LHCN-M2 (cell line): Measurements from ENCODE around the gene SLC43A1. TPM values are rescaled to one million over a fixed set of nuclear protein-coding genes. Genes with fewer than 3 reads are reported as not detected.
"Not testable (repeated sequence)": the region's sequence is repeated elsewhere in the genome, so short reads cannot be mapped to it uniquely, and the experiment has no call there.

ENCODE experiments used
- DNase-seq: peaks from one replicate; pipeline ENCODE4 v3.0.0-alpha.2; 2012; ENCODE audit warnings: low read depth
- total RNA-seq: library from RNA; depleted of rRNA; stranded (reverse); fragments of >200 nt; gene quantifications from 2 replicates; pipeline ENCODE4 v1.2.3, GENCODE V29; 2014

SLC43A1 gene
- total RNA-seq, 1 experiment from 2014 or later, result 7.7 TPM

DNA sequence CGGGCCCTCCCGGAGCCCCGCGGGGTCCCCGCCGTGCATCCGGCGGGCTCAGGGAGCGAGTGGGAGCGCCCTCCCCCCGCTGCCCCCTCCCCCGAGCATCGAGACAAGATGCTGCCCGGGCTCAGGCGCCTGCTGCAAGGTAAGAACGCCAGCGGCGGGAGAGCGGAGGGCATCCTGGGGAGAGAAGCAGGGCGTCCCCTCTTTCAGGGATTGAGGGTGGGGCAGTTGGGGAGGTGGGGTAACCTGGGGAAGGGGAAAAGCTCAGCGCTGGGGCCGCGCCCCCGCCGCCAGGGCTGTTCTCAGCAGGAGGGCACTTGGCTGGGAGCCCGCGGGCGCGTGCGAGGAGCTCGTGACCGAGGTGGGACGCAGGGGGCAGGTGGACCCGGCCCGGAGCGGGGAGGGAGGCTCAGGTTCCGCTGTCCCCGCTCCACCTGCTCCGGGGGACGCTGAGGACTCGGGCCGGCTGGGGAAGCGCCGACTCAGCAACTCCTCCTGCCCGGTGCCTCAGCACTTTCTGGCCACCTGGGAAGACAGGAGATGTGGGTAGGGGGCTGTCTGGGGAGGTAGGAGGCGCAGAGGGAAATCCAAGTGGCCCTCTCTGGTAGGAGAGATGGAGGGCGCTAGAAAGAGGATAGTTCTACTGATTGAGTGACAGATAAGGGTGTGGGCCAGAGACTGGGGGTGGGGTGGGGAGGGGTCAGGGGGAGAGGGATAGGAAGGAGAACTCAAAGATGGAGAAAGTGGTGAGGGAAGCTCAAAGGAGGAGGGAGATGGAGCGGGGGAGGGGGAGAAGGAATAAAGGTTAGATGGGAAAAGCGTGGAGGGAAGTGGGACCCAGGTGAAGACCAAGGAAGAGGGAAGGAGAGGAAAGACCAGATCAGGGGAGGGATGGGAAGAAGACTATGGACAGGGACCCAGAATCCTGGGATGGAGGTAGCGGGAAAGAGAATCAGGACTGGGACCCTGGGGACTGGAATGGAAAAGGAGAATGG, 54.4 kb downstream of the SLC43A1 start:
- DNase-seq, result no peak

DNA sequence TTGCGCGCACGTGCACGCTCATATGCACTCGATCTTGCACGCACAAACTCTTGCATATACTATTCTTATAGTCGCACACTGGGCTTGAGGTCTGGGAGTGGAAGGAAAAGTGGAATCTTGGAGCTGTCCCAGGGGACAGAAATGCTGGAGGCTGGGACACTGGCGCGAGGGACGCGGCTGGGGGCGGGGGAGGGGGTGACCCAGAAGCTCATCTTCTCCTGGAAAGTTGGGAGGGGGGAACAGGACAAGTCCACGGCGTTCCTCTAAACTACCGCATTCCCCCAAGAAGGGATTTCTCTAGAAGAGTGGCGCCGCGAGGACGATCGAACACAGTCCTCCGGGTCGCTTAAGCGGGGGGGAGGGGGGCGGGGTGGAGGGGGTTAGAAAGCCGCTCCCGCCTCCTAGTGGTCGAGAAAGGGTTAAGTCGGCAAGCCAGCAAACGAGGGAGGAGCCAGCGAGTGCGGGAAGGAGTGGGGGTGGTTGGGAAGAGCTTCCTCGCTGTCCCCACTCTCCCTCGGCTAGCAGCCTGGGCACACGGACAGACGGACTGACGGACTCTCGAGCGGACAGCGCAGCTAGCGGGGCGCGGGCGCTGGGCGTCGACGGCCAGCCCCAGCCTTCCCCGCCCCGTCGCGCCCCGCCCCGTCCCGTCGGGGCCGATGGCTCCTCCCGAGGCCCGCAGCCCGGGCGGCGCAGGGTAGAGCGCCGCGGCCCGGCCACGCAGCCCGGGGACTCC, 55.3 kb downstream of the SLC43A1 start, which contains the start of gene RTN4RL2:
Gene RTN4RL2 (plus strand): TSS at position 507 of the 736 bp plus-strand sequence. CDS start 338 bp downstream, outside the sequence.
- DNase-seq, result peak; percentile 38

GRCh38 chr11:57459164-57460021, 56.1 kb downstream of the SLC43A1 start:
- no peak for DNase-seq

GRCh38 chr11:57458410-57459163, 56.9 kb downstream of the SLC43A1 start:
- DNase-seq, result no peak

DNA sequence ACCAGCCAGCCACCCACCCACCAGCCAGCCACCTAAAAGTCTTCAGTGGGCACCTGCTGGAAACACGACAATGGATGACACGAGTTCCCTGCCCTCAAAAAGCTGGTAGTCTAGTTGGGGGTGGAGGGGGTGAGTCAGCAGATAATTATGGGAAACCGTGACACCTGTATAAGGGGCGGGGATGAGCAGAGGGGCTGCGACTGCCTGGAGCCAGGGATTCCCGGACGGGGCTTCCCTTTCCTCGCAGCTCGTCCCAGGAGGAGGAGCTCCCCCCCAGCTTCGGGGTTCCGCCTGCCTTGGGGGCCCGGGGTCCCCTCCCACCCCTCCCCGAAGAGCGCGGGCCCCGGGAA, 57.5 kb downstream of the SLC43A1 start:
- DNase-seq, result no peak

- no peak for DNase-seq
These were observed 57.9 kb downstream of the SLC43A1 start for GRCh38 chr11:57457643-57458023.

DNA sequence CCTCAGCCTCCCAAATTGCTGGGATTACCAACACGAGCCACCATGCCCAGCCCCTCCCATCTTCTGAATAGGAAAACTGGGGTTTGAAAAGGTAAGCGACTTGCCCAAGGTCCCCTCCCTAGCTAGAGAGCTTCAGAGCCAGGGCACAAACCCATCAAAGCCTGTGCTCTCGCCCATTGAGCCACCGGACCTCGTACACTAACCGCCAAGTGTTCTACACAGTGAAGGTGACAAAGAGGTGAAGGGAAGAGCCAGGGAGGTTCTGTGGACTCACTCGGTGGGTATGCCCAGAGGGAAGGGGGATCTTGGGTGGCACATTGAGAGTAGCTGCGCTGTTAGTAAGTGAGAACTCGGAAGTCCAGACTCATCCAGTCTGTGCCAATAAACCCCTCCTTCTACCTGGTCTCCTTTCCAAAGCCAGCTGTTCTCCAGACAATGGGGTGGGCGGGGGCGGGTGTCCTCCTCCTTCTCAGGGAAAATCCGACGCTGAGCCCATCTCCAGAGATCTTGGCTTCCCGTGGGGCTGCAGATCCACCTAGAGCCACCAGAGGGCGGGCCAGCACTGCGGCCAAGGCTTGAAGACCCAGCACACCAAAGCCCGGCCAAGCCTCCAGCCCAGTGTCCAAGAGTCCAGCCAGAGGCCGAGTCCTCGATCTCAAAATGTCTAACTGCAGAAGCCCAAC, 58.4 kb downstream of the SLC43A1 start:
- peak; percentile 80 for DNase-seq

DNA sequence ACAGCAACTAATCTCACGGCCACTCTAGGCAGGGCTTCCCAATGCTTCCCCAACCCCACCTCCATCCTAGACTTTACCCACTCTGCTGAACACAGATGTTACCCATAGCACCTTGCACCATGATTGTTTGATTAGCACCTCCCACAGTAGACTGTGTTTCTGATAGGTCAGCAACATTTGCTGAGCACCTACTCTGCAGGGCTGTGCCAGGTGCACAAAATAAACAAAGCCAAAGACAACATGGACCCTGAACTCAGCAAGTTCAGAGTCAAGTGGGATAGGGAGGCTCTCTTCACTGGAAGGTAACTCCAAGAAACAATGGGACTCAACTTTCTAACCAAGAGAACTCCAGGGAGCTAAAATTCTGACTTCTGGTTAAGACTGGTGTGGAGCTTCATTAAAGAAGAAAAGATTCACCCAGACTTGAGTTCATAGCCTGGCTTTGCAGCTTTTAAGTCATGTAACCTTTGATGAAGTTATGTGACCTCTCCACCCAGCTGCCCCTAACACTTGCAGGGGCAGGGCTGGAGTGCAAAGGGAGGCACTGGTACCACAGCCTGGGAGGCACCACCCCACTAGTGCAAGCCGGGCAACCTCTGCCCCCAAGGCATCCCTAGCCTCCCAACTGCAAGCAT, 61.8 kb downstream of the SLC43A1 start:
- no peak for DNase-seq

DNA sequence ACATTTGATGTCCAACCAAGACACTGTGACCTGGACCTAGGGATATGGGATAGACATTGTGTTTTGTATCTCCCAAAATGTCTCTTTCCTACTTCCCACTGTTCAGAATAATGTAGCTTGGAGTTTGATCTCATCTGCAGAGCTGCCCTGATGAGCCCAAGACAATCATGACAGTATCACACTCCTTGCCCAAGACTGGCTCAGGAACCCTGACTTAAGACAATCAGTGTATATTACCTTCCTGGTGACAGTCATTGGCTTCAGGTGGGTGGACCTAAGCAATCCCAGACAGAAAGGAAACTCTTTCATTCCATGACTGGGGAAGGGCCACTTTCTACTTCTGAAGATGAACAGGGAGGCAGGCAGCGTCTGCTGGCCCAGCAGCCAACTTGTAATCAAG, 69.4 kb downstream of the SLC43A1 start:
- DNase-seq, result no peak

DNA sequence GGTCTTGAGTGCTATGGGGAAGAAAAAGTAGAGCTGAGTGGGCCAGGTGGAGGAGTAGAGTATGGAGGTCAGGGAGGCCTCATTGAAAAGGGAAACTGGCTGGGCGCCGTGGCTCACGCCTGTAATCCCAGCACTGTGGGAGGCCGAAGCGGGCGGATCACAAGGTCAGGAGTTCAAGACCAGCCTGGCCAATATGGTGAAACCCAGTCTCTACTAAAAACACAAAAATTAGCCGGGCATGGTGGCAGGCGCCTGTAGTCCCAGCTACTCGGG, 70.4 kb downstream of the SLC43A1 start:
- DNase-seq, result not testable (repeated sequence)

- DNase-seq, result no peak
These were observed 71.0 kb downstream of the SLC43A1 start for GRCh38 chr11:57444362-57445121.

DNA sequence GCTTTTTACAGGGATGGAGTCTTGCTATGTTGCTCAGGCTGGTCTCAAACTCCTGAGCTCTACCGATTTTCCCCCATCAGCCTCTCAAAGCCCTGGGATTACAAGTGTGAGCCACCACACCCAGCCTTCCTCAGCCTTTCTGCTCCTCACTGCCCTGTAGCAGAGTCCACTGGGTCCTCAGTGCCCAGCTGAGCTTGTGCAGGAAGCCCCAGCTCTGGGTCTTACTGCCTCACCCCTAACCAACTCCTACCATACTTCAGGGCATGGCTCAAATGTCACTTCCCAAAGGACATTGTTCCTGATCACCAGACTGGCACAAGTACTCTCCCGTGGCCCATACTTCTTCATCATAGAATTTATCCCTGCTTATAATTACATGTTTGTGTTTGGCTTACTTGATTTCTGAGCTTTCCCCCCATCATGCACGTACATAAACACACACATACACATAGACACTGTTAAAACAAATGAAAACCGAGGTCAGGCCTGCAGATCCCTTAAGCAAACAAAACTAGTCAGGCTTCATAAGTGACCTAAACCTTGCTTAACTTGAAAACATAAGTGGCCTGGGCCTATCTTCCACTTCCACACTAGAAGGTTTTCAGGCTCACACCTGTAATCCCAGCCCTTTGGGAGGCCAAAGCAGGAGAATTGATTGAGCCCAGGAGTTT, 74.6 kb downstream of the SLC43A1 start:
- no peak for DNase-seq

DNA sequence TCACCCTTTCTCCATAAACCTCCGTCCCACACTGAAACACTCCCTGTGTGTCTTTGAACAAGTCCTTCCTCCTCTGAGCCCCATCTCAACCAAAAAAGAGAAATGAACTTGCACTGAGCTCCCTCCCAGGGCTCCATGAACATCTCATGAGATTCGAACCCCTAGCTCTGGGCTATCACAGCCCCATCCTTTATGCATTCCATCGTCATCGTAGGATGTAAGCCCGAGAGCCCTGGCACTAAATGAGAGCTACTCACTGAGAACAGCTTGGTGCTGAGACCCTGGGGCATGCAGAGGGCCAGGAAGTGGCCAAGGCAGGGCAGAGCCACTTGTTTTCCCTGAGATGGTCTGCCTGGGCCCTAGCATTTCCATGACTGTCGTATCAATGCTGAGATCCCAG, 75.7 kb downstream of the SLC43A1 start:
- DNase-seq, result no peak

- DNase-seq, result no peak
These were observed 76.9 kb downstream of the SLC43A1 start for GRCh38 chr11:57438345-57439285.

GRCh38 chr11:57436031-57436430, 79.5 kb downstream of the SLC43A1 start:
- no peak for DNase-seq

GRCh38 chr11:57434640-57435546, 80.6 kb downstream of the SLC43A1 start:
- DNase-seq, result peak; percentile 89
